Uterus (tissue), 4 donors: ENCODE data around the gene CBARP. TPM values are rescaled to one million over a fixed set of nuclear protein-coding genes. Genes with fewer than 3 reads are reported as not detected.

ENCODE experiments used
- DNase-seq, 2 donors: peaks; one replicate each; pipeline ENCODE4 v3.0.0-alpha.2; 2019 to 2020
- H3K27ac ChIP-seq, 2 donors: fragments of 200-600 bp; sonication (generic); 1 replicate in 1 of 2; 2 replicates in 1 of 2; pipeline ENCODE4 v1.5.1; 2016 to 2018
- H3K27me3 ChIP-seq, 2 donors: fragments of 200-600 bp; sonication (generic); one replicate each; pipeline ENCODE4 v1.5.1; 2018 to 2019; ENCODE audit warnings: control low read depth in 1 of 2
- H3K36me3 ChIP-seq, 2 donors: fragments of 200-600 bp; sonication (generic); one replicate each; pipeline ENCODE4 v1.5.1; 2019; ENCODE audit warnings: control low read depth in 1 of 2
- H3K4me1 ChIP-seq, 2 donors: fragments of 200-600 bp; sonication (generic); one replicate each; pipeline ENCODE4 v1.5.1; 2018 to 2019; ENCODE audit warnings: control low read depth in 1 of 2
- H3K4me3 ChIP-seq, 2 donors: fragments of 200-600 bp; sonication (generic); 1 replicate in 1 of 2; 2 replicates in 1 of 2; pipeline ENCODE4 v1.5.1; 2018 to 2019; ENCODE audit warnings: mild to moderate bottlenecking in 1 of 2
- H3K9me3 ChIP-seq, 2 donors: fragments of 200-600 bp; sonication (generic); one replicate each; pipeline ENCODE4 v1.5.1; 2019; ENCODE audit warnings: control low read depth in 1 of 2
- POLR2A ChIP-seq, 2 donors: fragments of 450-650 bp; IDR thresholded peaks; one replicate each; pipeline ENCODE4 v1.6.1; 2016; ENCODE audit warnings: antibody characterized with exemption in 2 of 2, mild to moderate bottlenecking in 1 of 2, moderate library complexity in 1 of 2
- intact Hi-C: fragments of 100-400 bp; cut with DNase I; formaldehyde crosslinking; loops from one replicate; pipeline ENCODE4 v1.15.1; 2023; ENCODE audit warnings: low total_unique reads
- total RNA-seq, 4 donors: library from RNA; depleted of rRNA in 3 of 4; stranded (reverse); fragments of >200 nt in 3 of 4; gene quantifications; one replicate each; pipeline versions ENCODE4 v1.1.0 to v1.2.4, GENCODE V29; 2014 to 2023
- TF ChIP-seq, protein P1 (sequence below), 4 experiments: fragments of 200-600 bp in 2 of 4; fragments of 450-650 bp in 2 of 4; sonication (generic) in 2 of 4; IDR thresholded peaks; one replicate each; pipeline ENCODE4 v1.5.1; 2016 to 2019; ENCODE audit warnings: antibody characterized with exemption in 4 of 4, mild to moderate bottlenecking in 2 of 4, moderate library complexity in 1 of 4
- donor health status: DM: yes; HTN: yes; CAD: no.

The CBARP gene
- total RNA-seq, 4 donors from 2014 or later, result 0.26 to 1.5 (median 1.0) TPM; not detected in 1

GRCh38 chr19:1231729-1232637 lies 5.8 kb downstream of the CBARP start:
- H3K27me3 ChIP-seq, result peaks cover 0 to 7% of the 10 kb centered on the region in 2 donors
- no peak for DNase-seq
- H3K36me3 ChIP-seq, result no peaks in the 10 kb centered on the region
- intact Hi-C loops, result no loop called here
- no peak overlapping the region for H3K27ac ChIP-seq
- H3K9me3 ChIP-seq, result no peaks in the 10 kb centered on the region
- H3K4me3 ChIP-seq, result no peak overlapping the region
- TF ChIP-seq POLR2A (IDR thresholded peaks at IDR 0.05), result no peak
- TF ChIP-seq, protein P1, sequence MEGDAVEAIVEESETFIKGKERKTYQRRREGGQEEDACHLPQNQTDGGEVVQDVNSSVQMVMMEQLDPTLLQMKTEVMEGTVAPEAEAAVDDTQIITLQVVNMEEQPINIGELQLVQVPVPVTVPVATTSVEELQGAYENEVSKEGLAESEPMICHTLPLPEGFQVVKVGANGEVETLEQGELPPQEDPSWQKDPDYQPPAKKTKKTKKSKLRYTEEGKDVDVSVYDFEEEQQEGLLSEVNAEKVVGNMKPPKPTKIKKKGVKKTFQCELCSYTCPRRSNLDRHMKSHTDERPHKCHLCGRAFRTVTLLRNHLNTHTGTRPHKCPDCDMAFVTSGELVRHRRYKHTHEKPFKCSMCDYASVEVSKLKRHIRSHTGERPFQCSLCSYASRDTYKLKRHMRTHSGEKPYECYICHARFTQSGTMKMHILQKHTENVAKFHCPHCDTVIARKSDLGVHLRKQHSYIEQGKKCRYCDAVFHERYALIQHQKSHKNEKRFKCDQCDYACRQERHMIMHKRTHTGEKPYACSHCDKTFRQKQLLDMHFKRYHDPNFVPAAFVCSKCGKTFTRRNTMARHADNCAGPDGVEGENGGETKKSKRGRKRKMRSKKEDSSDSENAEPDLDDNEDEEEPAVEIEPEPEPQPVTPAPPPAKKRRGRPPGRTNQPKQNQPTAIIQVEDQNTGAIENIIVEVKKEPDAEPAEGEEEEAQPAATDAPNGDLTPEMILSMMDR (IDR thresholded peaks at IDR 0.05), result no peak
- H3K4me1 ChIP-seq, result peaks cover 0 to 9% of the 10 kb centered on the region in 2 donors

DNA sequence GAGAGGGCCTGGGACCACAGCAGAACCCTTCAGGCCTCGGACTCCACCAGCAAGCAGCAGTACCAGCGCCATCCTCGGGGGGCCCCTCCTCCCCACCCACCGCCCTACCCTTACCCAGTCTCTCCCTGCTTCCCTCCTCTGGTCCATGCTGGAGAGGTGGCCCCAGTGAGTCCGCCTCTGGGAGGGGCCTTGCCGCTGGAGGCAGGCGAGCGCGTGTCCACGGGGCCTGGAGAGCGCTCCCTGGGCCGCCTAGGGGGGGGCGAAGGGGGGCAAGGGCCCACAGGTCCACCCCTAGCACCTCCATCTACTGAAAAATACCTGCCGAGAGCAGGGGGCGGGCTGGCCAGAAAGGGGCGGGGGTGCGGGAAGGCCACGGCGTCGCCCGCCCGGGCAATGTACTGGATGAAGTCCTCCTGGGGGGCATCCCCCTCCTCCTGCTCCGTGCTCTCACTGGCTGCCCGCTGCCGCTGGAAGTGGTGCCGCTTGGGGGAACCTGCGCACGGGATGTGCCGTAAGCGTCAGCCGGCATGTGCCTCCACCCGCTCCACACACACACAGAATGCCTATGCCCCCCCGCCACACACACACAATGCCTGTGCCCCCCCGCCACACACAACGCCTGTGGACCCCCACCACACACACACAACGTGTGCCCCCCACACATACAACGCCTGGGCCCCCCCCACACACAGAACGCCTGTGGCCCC lies 6.9 kb downstream of the CBARP start:
- Histone ChIP-seq H3K4me1 (no peaks in the 10 kb centered on the region), H3K27ac (no peak overlapping the region), H3K36me3 (no peaks in the 10 kb centered on the region), H3K27me3 (no peaks in the 10 kb centered on the region), H3K9me3 (no peaks in the 10 kb centered on the region), H3K4me3 (no peak overlapping the region)
- no peak for DNase-seq
- intact Hi-C loops, result no loop called here
- TF ChIP-seq, protein P1 (IDR thresholded peaks at IDR 0.05), result no peak
- TF ChIP-seq POLR2A (IDR thresholded peaks at IDR 0.05), result no peak

DNA sequence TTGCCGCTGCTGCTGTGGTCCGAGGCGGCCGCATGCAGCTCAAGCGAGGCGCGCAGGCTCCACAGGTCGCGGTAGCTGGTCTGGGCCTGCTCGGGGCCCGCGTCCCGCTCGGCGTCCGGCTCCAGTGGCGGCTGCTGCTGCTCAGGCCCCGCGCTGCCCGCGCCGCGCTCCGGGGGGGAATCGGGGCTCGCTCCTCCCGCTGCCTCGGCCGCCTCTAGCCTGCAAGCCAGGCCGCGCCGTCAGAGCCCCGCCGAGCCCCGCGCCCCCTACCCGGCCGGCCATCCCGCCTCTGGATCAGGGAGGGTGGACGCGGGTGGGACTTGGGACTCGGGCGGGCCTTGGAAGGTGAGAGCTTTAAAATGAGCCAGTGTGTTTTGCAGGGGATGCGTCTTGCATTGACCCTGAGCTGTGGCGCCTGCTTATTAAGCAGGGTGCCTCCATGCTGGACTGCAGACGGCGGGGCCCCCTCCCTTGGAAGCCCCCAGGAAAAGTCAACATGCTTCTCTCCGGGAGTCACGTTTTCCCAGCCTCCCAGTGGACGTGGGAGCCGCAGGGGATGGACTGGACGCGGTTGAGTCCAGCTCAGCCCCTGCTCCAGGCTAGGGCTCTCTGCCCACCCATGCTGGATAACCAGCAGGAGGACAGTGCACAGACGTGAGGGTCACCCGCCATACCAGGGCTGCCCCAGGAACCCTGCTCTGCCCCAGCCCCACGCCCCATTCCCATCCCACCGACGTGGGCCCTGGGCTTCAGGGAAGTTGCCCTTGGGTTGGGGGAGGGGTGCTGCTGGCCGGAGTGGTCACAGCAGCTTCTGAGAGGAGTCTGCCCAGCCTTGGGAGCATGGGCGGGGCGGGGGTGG lies 7.7 kb downstream of the CBARP start:
- Histone ChIP-seq H3K4me3 (no peak overlapping the region), H3K9me3 (no peaks in the 10 kb centered on the region), H3K4me1 (no peaks in the 10 kb centered on the region), H3K36me3 (no peaks in the 10 kb centered on the region), H3K27ac (no peak overlapping the region), H3K27me3 (no peaks in the 10 kb centered on the region)
- DNase-seq, result no peak
- TF ChIP-seq, protein P1 (IDR thresholded peaks at IDR 0.05), result no peak
- no peak for TF ChIP-seq POLR2A (IDR thresholded peaks at IDR 0.05)
- intact Hi-C loops, result no loop called here

DNA sequence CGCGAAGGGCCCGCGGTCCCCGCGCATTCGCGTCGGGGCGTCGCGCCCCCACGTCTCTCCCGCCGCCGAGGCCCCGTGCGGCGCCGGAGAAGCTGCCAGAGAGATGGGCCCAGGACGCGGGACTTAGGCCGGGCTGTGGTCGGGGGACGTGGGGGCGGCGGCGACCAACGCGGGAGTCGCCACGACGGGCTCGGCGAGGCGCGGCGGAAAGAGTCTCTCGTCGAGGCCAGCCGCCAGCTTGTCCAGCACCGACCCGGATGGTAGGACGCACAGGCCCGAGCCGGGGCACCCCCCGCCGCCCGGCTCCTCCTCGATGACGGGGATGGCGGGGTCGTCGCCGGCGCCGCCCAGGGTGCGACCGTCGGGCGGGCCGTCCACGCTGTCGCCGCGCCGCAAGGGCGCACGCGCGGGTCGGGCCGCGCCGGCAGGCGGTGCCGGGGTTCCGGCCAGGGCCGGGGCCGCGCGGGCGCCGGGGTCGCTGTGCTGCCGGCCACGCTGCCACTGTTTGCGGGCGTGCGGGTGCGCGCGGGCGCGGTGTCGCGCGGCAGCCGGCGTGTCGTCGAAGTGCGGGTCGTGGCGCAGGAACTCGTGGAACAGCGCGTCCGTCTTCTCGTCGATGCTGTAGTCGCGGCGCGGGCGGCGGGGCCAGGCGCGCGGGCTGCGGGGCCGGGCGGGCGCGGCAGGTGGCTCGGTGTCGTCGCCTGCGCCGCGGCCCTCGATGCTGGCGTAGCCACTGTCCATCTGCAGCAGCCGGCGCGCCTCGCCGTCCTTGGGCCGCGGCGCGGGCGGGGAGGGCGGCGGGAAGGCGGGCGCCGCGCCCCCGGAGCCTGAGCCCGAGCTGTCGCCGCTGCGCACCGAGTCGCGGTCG lies 8.5 kb downstream of the CBARP start:
- no peaks in the 10 kb centered on the region for H3K9me3 ChIP-seq
- H3K27me3 ChIP-seq, result no peaks in the 10 kb centered on the region
- TF ChIP-seq, protein P1 (IDR thresholded peaks at IDR 0.05), result no peak
- TF ChIP-seq POLR2A (IDR thresholded peaks at IDR 0.05), result no peak
- no peaks in the 10 kb centered on the region for H3K4me1 ChIP-seq
- intact Hi-C loops, result no loop called here
- no peak for DNase-seq
- no peak overlapping the region for H3K27ac ChIP-seq
- no peak overlapping the region for H3K4me3 ChIP-seq
- H3K36me3 ChIP-seq, result no peaks in the 10 kb centered on the region
